WTC11 (cell line): ENCODE measurements around the gene M1AP. TPM values are rescaled to one million over a fixed set of nuclear protein-coding genes. Genes with fewer than 3 reads are reported as not detected.
A peak's percentile ranks its signal among the peaks of the same experiment; 100 is the strongest.

Experiments
- ATAC-seq: fragments of 200-7000 bp; cut with Tn5 transposase; 2 replicates; pipeline ENCODE4 v1.10.0; 2021; ENCODE audit warnings: mild to moderate bottlenecking, moderate library complexity
- CTCF ChIA-PET: fragments of 300-600 bp; sonication (Branson Sonifier 250); formaldehyde crosslinking; loops from one replicate; lab custom pipeline; 2021; ENCODE audit warnings: antibody characterized with exemption; lab: Charles Lee
- POLR2A ChIA-PET: fragments of 350-600 bp; sonication (Branson Sonifier 250); formaldehyde crosslinking; loops from one replicate; lab custom pipeline; 2021; ENCODE audit warnings: antibody characterized with exemption; lab: Charles Lee
- DNase-seq: peaks from one replicate; pipeline ENCODE4 v3.0.0; 2021; ENCODE audit warnings: low spot score
- H3K27ac Mint-ChIP-seq: 2 replicates; pipeline ENCODE4 v1.8.0; 2021; ENCODE audit warnings: mixed read lengths
- H3K27me3 Mint-ChIP-seq: 2 replicates; pipeline ENCODE4 v1.8.0; 2021; ENCODE audit warnings: low read depth, mild to moderate bottlenecking, moderate library complexity, mixed read lengths
- H3K36me3 Mint-ChIP-seq: 2 replicates; pipeline ENCODE4 v1.8.0; 2021; ENCODE audit warnings: mixed read lengths
- H3K4me1 Mint-ChIP-seq: 2 replicates; pipeline ENCODE4 v1.8.0; 2022; ENCODE audit warnings: mixed read lengths
- H3K4me3 Mint-ChIP-seq: 2 replicates; pipeline ENCODE4 v1.8.0; 2021; ENCODE audit warnings: mild to moderate bottlenecking, moderate library complexity, mixed read lengths
- H3K9me3 Mint-ChIP-seq: 2 replicates; pipeline ENCODE4 v1.8.0; 2021; ENCODE audit warnings: mixed read lengths
- ATF6 ChIP-seq: sonication (generic); formaldehyde crosslinking; IDR thresholded peaks from 2 replicates; pipeline ENCODE4 v1.8.1; 2023; ENCODE audit warnings: mild to moderate bottlenecking, missing genetic modification reagents
- CREM ChIP-seq: sonication (generic); formaldehyde crosslinking; IDR thresholded peaks from 2 replicates; pipeline ENCODE4 v1.8.1; 2022; ENCODE audit warnings: mild to moderate bottlenecking, missing genetic modification reagents, moderate library complexity
- ELF4 ChIP-seq: sonication (generic); formaldehyde crosslinking; IDR thresholded peaks from 2 replicates; pipeline ENCODE4 v1.8.1; 2022; ENCODE audit warnings: low read depth, mild to moderate bottlenecking, moderate library complexity, missing genetic modification reagents
- EMX1 ChIP-seq: fragments of 250-450 bp; sonication (Bioruptor Pico); IDR thresholded peaks from 2 replicates; pipeline ENCODE4 v1.8.0; 2021; ENCODE audit warnings: mild to moderate bottlenecking
- ERG ChIP-seq: fragments of 250-450 bp; sonication (Bioruptor Pico); IDR thresholded peaks from 2 replicates; pipeline ENCODE4 v1.8.0; 2021; ENCODE audit warnings: mild to moderate bottlenecking
- FOXP1 ChIP-seq: sonication (generic); formaldehyde crosslinking; IDR thresholded peaks from 2 replicates; pipeline ENCODE4 v1.8.0; 2022; ENCODE audit warnings: missing genetic modification reagents, mild to moderate bottlenecking, moderate library complexity, borderline replicate concordance
- GABPB1 ChIP-seq: sonication (generic); formaldehyde crosslinking; IDR thresholded peaks from 2 replicates; pipeline ENCODE4 v1.8.1; 2023; ENCODE audit warnings: mild to moderate bottlenecking, missing genetic modification reagents
- HMGA2 ChIP-seq: fragments of 250-450 bp; sonication (Bioruptor Pico); IDR thresholded peaks from 2 replicates; pipeline ENCODE4 v1.4.0; 2021; ENCODE audit warnings: mild to moderate bottlenecking, moderate library complexity
- RORB ChIP-seq: fragments of 250-450 bp; sonication (Bioruptor Pico); IDR thresholded peaks from 2 replicates; pipeline ENCODE4 v1.9.0; 2021; ENCODE audit warnings: mild to moderate bottlenecking
- SP1 ChIP-seq: sonication (generic); formaldehyde crosslinking; conservative IDR thresholded peaks from 2 replicates; pipeline ENCODE4 v1.8.1; 2022; ENCODE audit warnings: missing genetic modification reagents
- STAT6 ChIP-seq: sonication (generic); formaldehyde crosslinking; conservative IDR thresholded peaks from 2 replicates; pipeline ENCODE4 v1.8.1; 2023; ENCODE audit warnings: mild to moderate bottlenecking, low read depth, missing genetic modification reagents, moderate library complexity
- TEAD1 ChIP-seq: sonication (generic); formaldehyde crosslinking; IDR thresholded peaks from 2 replicates; pipeline ENCODE4 v1.8.0; 2022; ENCODE audit warnings: mild to moderate bottlenecking, missing genetic modification reagents
- USF1 ChIP-seq: sonication (generic); formaldehyde crosslinking; IDR thresholded peaks from 2 replicates; pipeline ENCODE4 v1.8.0; 2022; ENCODE audit warnings: mild to moderate bottlenecking, missing genetic modification reagents
- ZBTB21 ChIP-seq: sonication (generic); formaldehyde crosslinking; IDR thresholded peaks from 2 replicates; pipeline ENCODE4 v1.8.1; 2023; ENCODE audit warnings: mild to moderate bottlenecking, missing genetic modification reagents, borderline replicate concordance
- ZMAT4 ChIP-seq: fragments of 250-450 bp; sonication (Bioruptor Pico); IDR thresholded peaks from 2 replicates; pipeline ENCODE4 v1.9.0; 2021; ENCODE audit warnings: mild to moderate bottlenecking
- ZNF219 ChIP-seq: sonication (generic); formaldehyde crosslinking; IDR thresholded peaks from 2 replicates; pipeline ENCODE4 v1.8.0; 2023; ENCODE audit warnings: missing genetic modification reagents, mild to moderate bottlenecking, borderline replicate concordance
- ZNF232 ChIP-seq: sonication (generic); formaldehyde crosslinking; IDR thresholded peaks from 2 replicates; pipeline ENCODE4 v1.8.0; 2022; ENCODE audit warnings: mild to moderate bottlenecking, missing genetic modification reagents
- ZNF416 ChIP-seq: fragments of 250-450 bp; sonication (Bioruptor Pico); IDR thresholded peaks from 2 replicates; pipeline ENCODE4 v1.9.0; 2021; ENCODE audit warnings: mild to moderate bottlenecking, inconsistent platforms
- ZNF423 ChIP-seq: fragments of 250-450 bp; sonication (Bioruptor Pico); IDR thresholded peaks from 2 replicates; pipeline ENCODE4 v2.1.2; 2022; ENCODE audit warnings: mild to moderate bottlenecking, moderate library complexity
- total RNA-seq: library from RNA; stranded (reverse); gene quantifications from 3 replicates; pipeline ENCODE4 v1.2.3, GENCODE V29; 2021

The M1AP gene
- total RNA-seq, 1 experiment from 2014 or later, result 5.9 TPM

- no peak for TF ChIP-seq ZMAT4 (CRISPR knock-in tag)
- peak; percentile 71 for TF ChIP-seq SP1 (CRISPR knock-in tag)
- peak; percentile 60; the same call in 1 of the 2 replicates for TF ChIP-seq USF1 (CRISPR knock-in tag)
- peak; percentile 75 for TF ChIP-seq ZNF423 (CRISPR knock-in tag)
- TF ChIP-seq TEAD1, result peak; percentile 85
- no peak; the same call in 1 of the 2 replicates for TF ChIP-seq STAT6 (CRISPR knock-in tag)
- no peak for TF ChIP-seq RORB (CRISPR knock-in tag)
Observed at GRCh38 chr2:74648009-74648443, at the start of gene M1AP (continued).

GRCh38 chr2:74696829-74697228 is 48.7 kb upstream of the M1AP start:
- POLR2A ChIA-PET, result no interaction called here
- ATAC-seq, result no peak
- H3K4me1 Mint-ChIP-seq, result peaks cover 6% of the 10 kb centered on the region
- peak; percentile 53 for TF ChIP-seq GABPB1 (CRISPR knock-in tag)
- TF ChIP-seq ZBTB21 (CRISPR knock-in tag), result no peak
- TF ChIP-seq ERG (CRISPR knock-in tag), result no peak
- TF ChIP-seq, all 79 proteins: peak for 1
- Mint-ChIP-seq H3K27ac (no peak overlapping the region), H3K27me3 (peaks cover 3% of the 10 kb centered on the region; the same call in 1 of the 2 replicates), H3K36me3 (no peaks in the 10 kb centered on the region), H3K4me3 (no peak overlapping the region), H3K9me3 (peaks cover 6% of the 10 kb centered on the region)
- CTCF ChIA-PET, result no interaction called here
- no peak for DNase-seq

- no peak for DNase-seq
- TF ChIP-seq CREM (CRISPR knock-in tag), result no peak
- TF ChIP-seq ZNF232, result no peak
- no peak for TF ChIP-seq FOXP1 (CRISPR knock-in tag)
- no peak for TF ChIP-seq HMGA2 (CRISPR knock-in tag)
- no peak for TF ChIP-seq ZNF219
- no peak for TF ChIP-seq ELF4 (CRISPR knock-in tag)
- TF ChIP-seq ATF6 (CRISPR knock-in tag), result no peak
- no peak for TF ChIP-seq ZNF416 (CRISPR knock-in tag)
- TF ChIP-seq EMX1 (CRISPR knock-in tag), result no peak
- TF ChIP-seq, all 79 proteins: peak for 0
- Mint-ChIP-seq H3K4me1 (no peaks in the 10 kb centered on the region), H3K36me3 (no peaks in the 10 kb centered on the region), H3K4me3 (no peak overlapping the region), H3K27ac (no peak overlapping the region), H3K9me3 (peaks cover 6% of the 10 kb centered on the region), H3K27me3 (peaks cover 3% of the 10 kb centered on the region; the same call in 1 of the 2 replicates)
- CTCF ChIA-PET, result no interaction called here
- POLR2A ChIA-PET, result no interaction called here
- ATAC-seq, result no peak
Observed at GRCh38 chr2:74695663-74696062, 47.5 kb upstream of the M1AP start.
